GM23248 (cell line): Measurements from ENCODE around the gene USP6NL.

Source experiments
- EZH2 ChIP-seq: fragments of 200-600 bp; sonication (generic); IDR thresholded peaks from 2 replicates; pipeline ENCODE4 v1.6.1; 2018; ENCODE audit warnings: antibody characterized with exemption, mild to moderate bottlenecking; ENCODE audit not compliant: insufficient read depth, poor library complexity, severe bottlenecking
- EZH2phosphoT487 ChIP-seq: fragments of 200-600 bp; sonication (generic); IDR thresholded peaks from 2 replicates; pipeline ENCODE4 v1.6.1; 2018; ENCODE audit warnings: antibody characterized with exemption, moderate library complexity, mild to moderate bottlenecking, low read depth; ENCODE audit not compliant: insufficient read depth

GRCh38 chr10:11598712-11599397 lies 12.6 kb downstream of the USP6NL start:
- no peak for TF ChIP-seq EZH2phosphoT487
- TF ChIP-seq EZH2 = no peak
